ENCODE data around the gene ENKD1.

ENKD1 gene

GRCh38 chr16:67663877-67664222 is 2.7 kb downstream of the ENKD1 start:
- DNase-seq (ENCODE audit: low read depth), result no peak

GRCh38 chr16:67663151-67663876 is 3.2 kb downstream of the ENKD1 start:
- peak; percentile 55 for DNase-seq (ENCODE audit: low read depth)

- no peak for DNase-seq (ENCODE audit: low read depth)
Measured at GRCh38 chr16:67662653-67663010, 3.9 kb downstream of the ENKD1 start.

- DNase-seq (ENCODE audit: low read depth), result no peak
Measured at GRCh38 chr16:67661886-67662652, 4.5 kb downstream of the ENKD1 start.

GRCh38 chr16:67661101-67661761 is 5.3 kb downstream of the ENKD1 start:
- DNase-seq (ENCODE audit: low read depth), result peak; percentile 48

- DNase-seq (ENCODE audit: low read depth), result peak; percentile 98
Measured at GRCh38 chr16:67660564-67661028, 6.0 kb downstream of the ENKD1 start, which contains the start of gene PARD6A. PARD6A (plus strand) TSS chr16:67660960; CDS start chr16:67661039, 79 bp downstream.

GRCh38 chr16:67659675-67660563 is 6.6 kb downstream of the ENKD1 start, which contains the start of gene ACD:
ACD (minus strand) TSS chr16:67660260; CDS start chr16:67660220, 40 bp downstream.
- DNase-seq (ENCODE audit: low read depth), result peak; percentile 92

- DNase-seq (ENCODE audit: low read depth), result no peak
Measured at GRCh38 chr16:67658849-67659674, 7.5 kb downstream of the ENKD1 start.

- DNase-seq (ENCODE audit: low read depth), result no peak
Measured at GRCh38 chr16:67657751-67658518, 8.6 kb downstream of the ENKD1 start.

- DNase-seq (ENCODE audit: low read depth), result no peak
Measured at GRCh38 chr16:67657017-67657608, 9.4 kb downstream of the ENKD1 start.

GRCh38 chr16:67656344-67657016 is 10.1 kb downstream of the ENKD1 start:
- no peak for DNase-seq (ENCODE audit: low read depth)

GRCh38 chr16:67655363-67655762 is 11.2 kb downstream of the ENKD1 start:
- DNase-seq (ENCODE audit: low read depth), result no peak

GRCh38 chr16:67654403-67654911 is 12.1 kb downstream of the ENKD1 start:
- DNase-seq (ENCODE audit: low read depth), result no peak

- DNase-seq (ENCODE audit: low read depth), result no peak
Measured at GRCh38 chr16:67653789-67654402, 12.7 kb downstream of the ENKD1 start.

- peak; percentile 44 for DNase-seq (ENCODE audit: low read depth)
Measured at GRCh38 chr16:67653128-67653788, 13.3 kb downstream of the ENKD1 start.

- peak; percentile 54 for DNase-seq (ENCODE audit: low read depth)
Measured at GRCh38 chr16:67652578-67653127, 13.9 kb downstream of the ENKD1 start.

GRCh38 chr16:67651847-67652246 is 14.7 kb downstream of the ENKD1 start:
- no peak for DNase-seq (ENCODE audit: low read depth)

Data from ELR (cell line).